HepG2 (cell line): Measurements from ENCODE around the gene SESN1.

ENCODE experiments used
- CEBPG ChIP-seq: IDR thresholded peaks from 2 replicates; pipeline ENCODE4 v1.6.1; 2016
- CTCF ChIP-seq: sonication (generic); formaldehyde crosslinking; IDR thresholded peaks from 2 replicates; pipeline ENCODE4 v1.5.0; 2020; ENCODE audit warnings: mild to moderate bottlenecking, missing genetic modification reagents, moderate library complexity
- EHMT2 ChIP-seq: fragments of 200-600 bp; sonication (generic); IDR thresholded peaks from 2 replicates; pipeline ENCODE4 v1.7.0; 2017; ENCODE audit warnings: antibody characterized with exemption, low read depth, low read length, borderline replicate concordance
- ELF4 ChIP-seq: sonication (generic); formaldehyde crosslinking; IDR thresholded peaks from 2 replicates; pipeline ENCODE4 v1.5.0; 2020; ENCODE audit warnings: missing genetic modification reagents, mild to moderate bottlenecking, moderate library complexity, borderline replicate concordance
- ISX ChIP-seq: sonication (generic); formaldehyde crosslinking; conservative IDR thresholded peaks from 2 replicates; pipeline ENCODE4 v1.5.0; 2020; ENCODE audit warnings: missing genetic modification reagents
- MAX ChIP-seq: IDR thresholded peaks from 2 replicates; pipeline ENCODE4 v1.6.1; 2012; ENCODE audit warnings: inconsistent platforms
- POLR2A ChIP-seq, 2 experiments: IDR thresholded peaks; 2 replicates each; pipeline ENCODE4 v1.6.1; 2011; ENCODE audit warnings: low read depth in 2 of 2, low read length in 2 of 2, mild to moderate bottlenecking in 1 of 2, moderate library complexity in 1 of 2; ENCODE audit not compliant: insufficient read depth in 1 of 2
- THAP11 ChIP-seq: IDR thresholded peaks from 2 replicates; pipeline ENCODE4 v1.6.1; 2016; ENCODE audit warnings: missing biosample characterization, missing genetic modification reagents
- ZNF18 ChIP-seq: sonication (generic); formaldehyde crosslinking; IDR thresholded peaks from 2 replicates; pipeline ENCODE4 v1.8.0; 2022; ENCODE audit warnings: mild to moderate bottlenecking, missing genetic modification reagents; ENCODE audit not compliant: insufficient replicate concordance

GRCh38 chr6:108945681-108946159 lies 148.9 kb downstream of the SESN1 start:
- no peak for TF ChIP-seq ELF4 (CRISPR knock-in tag)
- no peak for TF ChIP-seq CEBPG
- TF ChIP-seq CTCF (CRISPR knock-in tag): no peak
- no peak for TF ChIP-seq MAX
- no peak for TF ChIP-seq EHMT2
- no peak for TF ChIP-seq THAP11 (CRISPR knock-in tag)
- no peak for TF ChIP-seq ZNF18
- no peak for TF ChIP-seq ISX (CRISPR knock-in tag)
- no peak for TF ChIP-seq POLR2A (IDR thresholded peaks at IDR 0.05; ENCODE audit: insufficient read depth in 1 of 2, low read depth in 2 of 2, low read length in 2 of 2)
